ENCODE measurements around the gene SOX1.

Gene SOX1

DNA sequence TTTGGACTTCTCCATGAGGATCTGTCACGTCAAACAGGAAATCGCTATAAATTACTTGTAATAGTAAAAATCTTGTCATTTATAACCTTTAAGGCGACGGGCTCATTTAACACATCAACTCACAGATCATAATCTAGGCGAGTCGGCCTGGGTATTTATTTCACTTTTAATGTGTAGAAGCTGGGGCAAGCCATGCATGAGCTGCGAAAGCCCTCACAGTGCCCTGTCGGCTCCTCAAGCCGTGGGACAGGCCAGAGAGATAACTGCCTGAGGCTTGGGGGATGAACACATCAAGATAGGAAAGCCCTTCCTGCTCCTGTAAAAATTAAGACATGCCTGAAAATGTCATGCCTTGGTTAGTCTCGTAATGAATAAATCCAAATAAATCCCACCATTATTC is 30.8 kb downstream of the SOX1 start (continued):
- TF ChIP-seq ZNF560 (tag by site-specific recombination; IDR thresholded peaks at IDR 0.05; ENCODE audit: borderline replicate concordance), result no peak
- TF ChIP-seq FEZF1 (tag by site-specific recombination; IDR thresholded peaks at IDR 0.05), result peak; percentile 23; the same call in 1 of the 2 replicates

DNA sequence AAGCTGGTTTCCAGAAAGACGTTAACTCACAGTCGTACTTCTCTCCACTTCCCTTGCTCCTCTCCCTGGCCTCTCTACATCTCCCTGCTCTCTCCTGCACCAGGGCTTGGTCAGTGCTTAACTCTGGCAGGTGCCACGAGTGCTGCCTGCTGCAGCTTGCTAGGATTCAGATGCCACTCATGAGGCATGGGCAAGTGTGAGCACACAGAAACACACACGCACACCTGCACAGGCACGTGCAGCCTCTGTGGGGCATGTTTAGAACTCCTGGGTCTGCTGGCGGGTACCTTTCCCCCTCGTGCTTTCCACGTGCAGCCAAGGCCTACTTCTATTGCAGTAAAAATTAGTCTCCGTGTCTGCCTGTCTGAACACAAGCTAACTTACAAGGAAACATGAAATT is 31.8 kb downstream of the SOX1 start:
- ChIA-PET POLR2A (no interaction called here), CTCF (interaction anchor here (0.9 kb wide), 1 partner anchor 10 kb away, joined by 4 read pairs; no protein-coding TSS in a partner anchor)
- no peak overlapping the region for H3K27ac ChIP-seq (ENCODE audit: extremely low read depth, low read depth, low read length)
- H3K4me1 ChIP-seq (ENCODE audit: control insufficient read depth, insufficient read depth, low read length), result peaks cover 4% of the 10 kb centered on the region
- no peaks in the 10 kb centered on the region for H3K9me3 ChIP-seq (ENCODE audit: control insufficient read depth, insufficient read depth, low read depth, low read length)
- H3K36me3 ChIP-seq (ENCODE audit: control insufficient read depth in 2 of 2, insufficient read depth in 1 of 2, low read length in 2 of 2), result no peaks in the 10 kb centered on the region
- H3K4me3 ChIP-seq (ENCODE audit: low read depth, low read length), result no peak overlapping the region
- TF ChIP-seq, protein P1, sequence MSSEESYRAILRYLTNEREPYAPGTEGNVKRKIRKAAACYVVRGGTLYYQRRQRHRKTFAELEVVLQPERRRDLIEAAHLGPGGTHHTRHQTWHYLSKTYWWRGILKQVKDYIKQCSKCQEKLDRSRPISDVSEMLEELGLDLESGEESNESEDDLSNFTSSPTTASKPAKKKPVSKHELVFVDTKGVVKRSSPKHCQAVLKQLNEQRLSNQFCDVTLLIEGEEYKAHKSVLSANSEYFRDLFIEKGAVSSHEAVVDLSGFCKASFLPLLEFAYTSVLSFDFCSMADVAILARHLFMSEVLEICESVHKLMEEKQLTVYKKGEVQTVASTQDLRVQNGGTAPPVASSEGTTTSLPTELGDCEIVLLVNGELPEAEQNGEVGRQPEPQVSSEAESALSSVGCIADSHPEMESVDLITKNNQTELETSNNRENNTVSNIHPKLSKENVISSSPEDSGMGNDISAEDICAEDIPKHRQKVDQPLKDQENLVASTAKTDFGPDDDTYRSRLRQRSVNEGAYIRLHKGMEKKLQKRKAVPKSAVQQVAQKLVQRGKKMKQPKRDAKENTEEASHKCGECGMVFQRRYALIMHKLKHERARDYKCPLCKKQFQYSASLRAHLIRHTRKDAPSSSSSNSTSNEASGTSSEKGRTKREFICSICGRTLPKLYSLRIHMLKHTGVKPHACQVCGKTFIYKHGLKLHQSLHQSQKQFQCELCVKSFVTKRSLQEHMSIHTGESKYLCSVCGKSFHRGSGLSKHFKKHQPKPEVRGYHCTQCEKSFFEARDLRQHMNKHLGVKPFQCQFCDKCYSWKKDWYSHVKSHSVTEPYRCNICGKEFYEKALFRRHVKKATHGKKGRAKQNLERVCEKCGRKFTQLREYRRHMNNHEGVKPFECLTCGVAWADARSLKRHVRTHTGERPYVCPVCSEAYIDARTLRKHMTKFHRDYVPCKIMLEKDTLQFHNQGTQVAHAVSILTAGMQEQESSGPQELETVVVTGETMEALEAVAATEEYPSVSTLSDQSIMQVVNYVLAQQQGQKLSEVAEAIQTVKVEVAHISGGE (tag by site-specific recombination; conservative IDR thresholded peaks at IDR 0.05; ENCODE audit: low read depth), result no peak
- TF ChIP-seq ZNF239 (tag by site-specific recombination; IDR thresholded peaks at IDR 0.05) (no peak), MEIS1 (CRISPR knock-in tag; IDR thresholded peaks at IDR 0.05; ENCODE audit: borderline replicate concordance) (no peak), KLF16 (tag by site-specific recombination; IDR thresholded peaks at IDR 0.05) (no peak), ZNF677 (tag by site-specific recombination; IDR thresholded peaks at IDR 0.05) (no peak), ZNF19 (tag by site-specific recombination; IDR thresholded peaks at IDR 0.05; ENCODE audit: low read depth) (no peak), ZNF785 (tag by site-specific recombination; IDR thresholded peaks at IDR 0.05) (no peak), ZNF555 (tag by site-specific recombination; conservative IDR thresholded peaks at IDR 0.05) (no peak)
- TF ChIP-seq, protein P2, sequence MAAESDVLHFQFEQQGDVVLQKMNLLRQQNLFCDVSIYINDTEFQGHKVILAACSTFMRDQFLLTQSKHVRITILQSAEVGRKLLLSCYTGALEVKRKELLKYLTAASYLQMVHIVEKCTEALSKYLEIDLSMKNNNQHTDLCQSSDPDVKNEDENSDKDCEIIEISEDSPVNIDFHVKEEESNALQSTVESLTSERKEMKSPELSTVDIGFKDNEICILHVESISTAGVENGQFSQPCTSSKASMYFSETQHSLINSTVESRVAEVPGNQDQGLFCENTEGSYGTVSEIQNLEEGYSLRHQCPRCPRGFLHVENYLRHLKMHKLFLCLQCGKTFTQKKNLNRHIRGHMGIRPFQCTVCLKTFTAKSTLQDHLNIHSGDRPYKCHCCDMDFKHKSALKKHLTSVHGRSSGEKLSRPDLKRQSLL (tag by site-specific recombination; IDR thresholded peaks at IDR 0.05), result no peak

DNA sequence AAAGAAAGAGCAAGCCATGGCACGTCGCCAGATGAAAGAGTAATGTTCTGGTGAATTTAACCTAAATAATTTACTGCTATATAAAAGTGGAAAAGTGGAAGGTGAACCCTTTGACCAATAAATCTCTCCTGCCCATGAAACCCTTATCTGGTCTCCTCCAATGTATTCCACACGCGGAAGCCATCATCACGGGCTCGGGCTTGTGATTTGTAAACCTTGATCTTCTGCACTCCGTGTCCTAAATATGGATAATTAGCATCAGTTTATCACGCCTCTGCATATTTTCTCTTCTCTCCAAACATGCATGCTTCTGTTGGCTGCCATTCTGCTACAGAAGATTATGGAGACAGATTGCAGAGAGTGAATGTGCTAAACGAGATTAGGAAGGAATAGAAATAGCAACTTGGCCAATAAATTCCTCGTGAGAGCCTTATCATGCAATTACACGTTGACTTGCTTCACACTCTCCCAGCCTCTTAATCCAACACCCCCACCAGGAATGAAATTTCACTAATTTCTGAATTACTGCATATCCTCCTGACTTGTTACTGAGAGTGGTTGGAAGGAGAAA is 34.5 kb downstream of the SOX1 start:
- H3K27ac ChIP-seq (ENCODE audit: extremely low read depth, low read depth, low read length), result no peak overlapping the region
- H3K9me3 ChIP-seq (ENCODE audit: control insufficient read depth, insufficient read depth, low read depth, low read length), result no peaks in the 10 kb centered on the region
- H3K4me1 ChIP-seq (ENCODE audit: control insufficient read depth, insufficient read depth, low read length), result peaks cover 4% of the 10 kb centered on the region
- H3K36me3 ChIP-seq (ENCODE audit: control insufficient read depth in 2 of 2, insufficient read depth in 1 of 2, low read length in 2 of 2), result no peaks in the 10 kb centered on the region
- TF ChIP-seq FEZF1 (tag by site-specific recombination; IDR thresholded peaks at IDR 0.05) (peak; percentile 73), YY1 (tag by site-specific recombination; IDR thresholded peaks at IDR 0.05) (0 out of 2 replicates have a peak, but pooled peaks have one; percentile 15), ZNF174 (tag by site-specific recombination; IDR thresholded peaks at IDR 0.05) (no peak), TCF7L2 (IDR thresholded peaks at IDR 0.05; ENCODE audit: borderline replicate concordance, low read depth, low read length) (0 out of 2 replicates have a peak, but pooled peaks have one; percentile 17), ZBTB17 (tag by site-specific recombination; IDR thresholded peaks at IDR 0.05) (peak; percentile 85)
- TF ChIP-seq, protein P1 (tag by site-specific recombination; conservative IDR thresholded peaks at IDR 0.05; ENCODE audit: low read depth), result no peak
- TF ChIP-seq, protein P3, sequence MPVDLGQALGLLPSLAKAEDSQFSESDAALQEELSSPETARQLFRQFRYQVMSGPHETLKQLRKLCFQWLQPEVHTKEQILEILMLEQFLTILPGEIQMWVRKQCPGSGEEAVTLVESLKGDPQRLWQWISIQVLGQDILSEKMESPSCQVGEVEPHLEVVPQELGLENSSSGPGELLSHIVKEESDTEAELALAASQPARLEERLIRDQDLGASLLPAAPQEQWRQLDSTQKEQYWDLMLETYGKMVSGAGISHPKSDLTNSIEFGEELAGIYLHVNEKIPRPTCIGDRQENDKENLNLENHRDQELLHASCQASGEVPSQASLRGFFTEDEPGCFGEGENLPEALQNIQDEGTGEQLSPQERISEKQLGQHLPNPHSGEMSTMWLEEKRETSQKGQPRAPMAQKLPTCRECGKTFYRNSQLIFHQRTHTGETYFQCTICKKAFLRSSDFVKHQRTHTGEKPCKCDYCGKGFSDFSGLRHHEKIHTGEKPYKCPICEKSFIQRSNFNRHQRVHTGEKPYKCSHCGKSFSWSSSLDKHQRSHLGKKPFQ (tag by site-specific recombination; IDR thresholded peaks at IDR 0.05), result peak; percentile 63
- CTCF ChIA-PET, result interaction anchor here (0.7 to 2.4 kb wide), 5 partner anchors 14 to 504 kb away, joined by 3 to 23 read pairs (median 3); no protein-coding TSS in a partner anchor
- POLR2A ChIA-PET, result no interaction called here
- H3K4me3 ChIP-seq (ENCODE audit: low read depth, low read length), result no peak overlapping the region
